Frontal cortex (tissue), 4 donors: Measurements from ENCODE around the gene DSCAM. TPM values are rescaled to one million over a fixed set of nuclear protein-coding genes. Genes with fewer than 3 reads are reported as not detected.

ENCODE experiments used
- DNase-seq, 2 donors: peaks; one replicate each; pipeline ENCODE4 v3.0.0; 2012; ENCODE audit warnings: low spot score in 2 of 2
- FAIRE-seq: peaks from 2 replicates; lab custom pipeline; 2012; peaks lifted over from hg19 to GRCh38; lab: Jason Lieb, UNC
- total RNA-seq: library from RNA; depleted of rRNA; stranded (reverse); fragments of >200 nt; gene quantifications from one replicate; pipeline ENCODE4 v1.2.3, GENCODE V29; 2014
- donor health status: control.
- donor health status: control.
- donor health status: control.

DSCAM gene
- total RNA-seq, 1 donor from 2014 or later = 11.8 TPM

GRCh38 chr21:40134731-40135492 is 712.0 kb downstream of the DSCAM start:
- DNase-seq (no peak), FAIRE-seq (no peak)

DNA sequence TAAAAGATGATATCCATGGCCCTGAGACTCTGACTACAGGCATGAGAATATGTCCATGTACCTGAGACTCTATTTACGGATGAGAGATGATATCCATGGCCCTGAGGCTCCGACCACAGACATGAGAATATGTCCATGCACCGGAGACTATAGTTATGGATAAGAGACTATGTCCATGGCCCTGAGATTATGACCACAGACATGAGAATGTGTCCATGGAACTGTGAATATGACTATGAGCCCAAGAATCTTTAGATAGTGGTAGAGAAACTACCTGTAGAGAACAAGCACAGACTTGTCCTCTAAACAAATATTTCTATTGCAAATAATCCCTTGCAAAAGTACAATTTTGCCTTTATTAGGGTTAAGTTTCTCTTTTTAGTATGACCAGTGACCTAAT is 716.5 kb downstream of the DSCAM start:
- DNase-seq (no peak), FAIRE-seq (no peak)

GRCh38 chr21:40129809-40130208 is 717.1 kb downstream of the DSCAM start:
- FAIRE-seq = no peak
- no peak for DNase-seq

DNA sequence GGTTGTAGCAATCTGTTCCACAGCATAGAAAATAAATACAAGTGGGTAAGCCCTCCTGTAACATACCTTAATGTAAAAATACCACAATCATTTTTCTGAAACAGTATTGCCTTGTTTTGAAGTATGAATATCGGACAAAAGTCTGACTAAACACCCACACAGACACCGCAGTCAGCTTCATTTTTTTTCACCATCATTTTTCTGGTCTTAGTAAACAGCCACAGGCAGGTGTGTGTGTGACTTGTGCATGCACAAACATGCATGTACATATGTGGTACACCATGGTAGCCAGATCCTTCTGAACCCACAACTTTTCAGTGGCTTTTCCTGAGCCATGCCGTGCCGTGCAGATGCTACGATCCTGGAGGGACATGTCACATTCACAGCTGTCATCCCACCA is 718.1 kb downstream of the DSCAM start:
- FAIRE-seq (no peak), DNase-seq (no peak)

DNA sequence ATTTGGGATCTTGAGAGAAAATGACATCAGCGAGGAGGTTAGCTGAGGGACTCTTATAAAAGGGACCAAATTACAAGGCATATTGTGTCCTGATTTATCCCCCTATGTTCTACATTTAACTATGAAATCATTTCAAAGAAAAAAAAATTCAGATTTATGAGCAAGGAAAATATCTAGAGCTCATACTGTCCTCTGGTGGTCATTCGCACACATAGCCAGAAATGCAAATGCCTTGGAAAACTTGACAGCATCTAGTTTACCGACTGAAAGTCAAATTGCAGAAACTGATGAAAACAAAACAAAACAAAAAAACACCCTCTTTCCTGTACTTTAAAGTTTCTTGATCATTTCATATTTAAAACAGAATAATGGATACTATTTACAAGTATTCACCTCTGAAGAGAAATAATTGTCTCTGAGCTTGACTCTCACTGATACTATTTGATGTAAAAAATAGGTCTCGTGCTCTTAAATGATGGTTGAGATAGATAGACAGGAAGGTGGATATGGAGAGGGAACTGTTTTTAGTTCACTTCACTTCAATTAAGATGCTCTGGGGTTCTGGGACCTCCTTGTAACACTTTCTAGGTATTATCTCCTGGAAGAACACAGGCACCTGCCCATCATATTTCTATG is 725.9 kb downstream of the DSCAM start:
- peak in 1 of 2 donors; percentile 30 for DNase-seq

GRCh38 chr21:40118527-40118926 is 728.4 kb downstream of the DSCAM start:
- no peak for FAIRE-seq
- no peak for DNase-seq

More for the DNA sequence above, 725.9 kb downstream of the DSCAM start:
- FAIRE-seq = peak; percentile 78

DNA sequence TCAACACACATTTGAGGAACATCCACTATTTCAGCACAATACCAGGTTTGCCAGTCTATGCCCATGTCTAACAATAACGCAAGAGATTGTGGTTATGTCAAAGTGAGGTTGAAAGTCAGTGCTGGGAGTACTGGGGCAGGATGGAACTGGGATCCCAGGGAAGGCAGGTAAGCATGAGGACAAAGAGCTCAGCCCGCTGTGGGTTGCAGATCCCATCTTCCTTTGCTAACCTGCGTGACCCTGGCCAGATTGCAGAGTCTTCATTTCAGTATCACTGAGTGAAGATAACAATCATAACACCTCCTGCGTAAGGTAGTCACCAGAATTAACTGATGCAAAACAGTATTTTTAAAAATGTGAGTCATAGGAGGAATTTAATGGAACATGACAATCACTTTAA is 729.7 kb downstream of the DSCAM start:
- DNase-seq (no peak), FAIRE-seq (no peak)

- DNase-seq (no peak), FAIRE-seq (no peak)
Observed at GRCh38 chr21:40115775-40116174, 731.2 kb downstream of the DSCAM start.

DNA sequence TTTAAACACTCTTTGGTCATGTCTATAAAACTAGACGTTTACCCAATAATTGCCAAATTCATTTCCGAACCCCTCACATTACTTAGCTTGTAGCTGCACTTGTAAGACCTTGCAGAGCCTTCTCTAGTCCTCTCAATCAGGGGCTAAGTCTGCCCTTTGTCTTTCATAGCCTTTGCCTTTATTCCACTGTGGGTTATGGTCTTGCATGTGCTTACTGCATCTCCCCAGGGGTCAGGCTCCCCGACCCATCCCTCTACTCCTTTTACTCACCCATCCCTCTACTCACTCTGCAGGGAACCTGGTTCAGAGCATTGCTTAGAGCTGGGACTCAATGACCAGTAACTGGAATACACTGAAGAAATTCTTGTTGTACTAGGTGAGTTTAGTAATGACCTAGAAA is 744.3 kb downstream of the DSCAM start:
- DNase-seq = no peak
- FAIRE-seq = no peak

DNA sequence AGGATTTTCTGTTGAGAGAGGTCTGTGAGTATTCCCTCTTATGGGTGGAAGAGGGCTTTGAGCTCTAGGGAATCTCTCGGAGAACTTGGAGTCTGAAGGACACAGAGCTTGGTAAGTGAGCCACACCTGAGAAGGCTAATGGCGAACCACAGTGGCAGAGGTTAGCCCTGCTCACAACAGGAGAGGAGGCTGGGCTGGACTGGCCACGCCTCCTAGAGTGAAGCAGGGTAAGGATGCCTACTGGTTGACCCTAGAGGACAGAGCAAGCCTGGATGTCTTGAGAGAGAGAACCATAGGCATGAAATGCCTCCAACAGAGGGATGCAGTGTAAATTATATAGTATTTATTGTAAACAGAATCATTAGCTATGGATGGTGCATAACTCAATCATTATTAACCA is 747.1 kb downstream of the DSCAM start:
- FAIRE-seq (no peak), DNase-seq (no peak)

- DNase-seq (no peak), FAIRE-seq (no peak)
Observed at GRCh38 chr21:40095477-40095876, 751.5 kb downstream of the DSCAM start.

DNA sequence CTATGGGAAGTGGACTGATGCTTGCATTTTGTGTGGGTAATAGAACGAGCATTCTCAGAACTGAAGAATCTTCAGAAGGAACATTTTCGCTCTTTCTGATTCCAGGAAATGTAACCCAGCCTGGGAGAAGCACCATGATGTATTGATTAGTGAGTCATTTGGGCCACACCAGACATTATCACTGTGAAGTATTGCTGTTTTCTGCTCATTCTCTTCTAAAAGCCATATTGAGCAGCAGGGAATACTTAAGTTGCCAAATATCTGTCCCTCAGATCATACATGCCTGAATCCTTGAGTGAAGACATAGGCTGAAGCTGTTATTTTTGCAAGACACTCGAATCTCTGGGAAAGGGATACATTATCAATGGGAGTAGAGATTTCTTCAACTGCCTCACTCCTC is 766.6 kb downstream of the DSCAM start:
- no peak for FAIRE-seq
- DNase-seq = no peak

DNA sequence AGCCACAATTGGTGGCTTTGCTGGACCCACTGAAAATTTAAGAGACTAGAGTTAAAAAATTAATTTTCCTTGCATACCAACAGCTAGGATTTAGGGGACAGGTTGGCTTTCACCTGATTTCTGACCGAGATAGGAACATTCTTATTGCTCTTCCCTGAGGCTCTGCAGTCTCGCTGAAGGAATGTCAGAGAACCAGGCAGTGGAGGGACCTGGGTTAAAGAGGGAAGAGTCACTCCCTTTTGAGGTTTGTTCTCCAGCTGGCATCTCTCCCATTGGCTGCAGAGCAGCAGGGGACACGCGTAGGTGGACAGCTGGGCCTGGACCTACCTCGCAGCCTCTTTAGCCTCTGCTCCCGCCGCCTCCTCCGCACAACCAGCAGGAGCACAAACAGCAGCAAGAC is 772.2 kb downstream of the DSCAM start:
- DNase-seq (no peak), FAIRE-seq (no peak)

- DNase-seq (no peak), FAIRE-seq (no peak)
Observed at GRCh38 chr21:40074198-40074597, 772.8 kb downstream of the DSCAM start.

GRCh38 chr21:40073642-40074041 is 773.3 kb downstream of the DSCAM start:
- FAIRE-seq = no peak
- DNase-seq = no peak

DNA sequence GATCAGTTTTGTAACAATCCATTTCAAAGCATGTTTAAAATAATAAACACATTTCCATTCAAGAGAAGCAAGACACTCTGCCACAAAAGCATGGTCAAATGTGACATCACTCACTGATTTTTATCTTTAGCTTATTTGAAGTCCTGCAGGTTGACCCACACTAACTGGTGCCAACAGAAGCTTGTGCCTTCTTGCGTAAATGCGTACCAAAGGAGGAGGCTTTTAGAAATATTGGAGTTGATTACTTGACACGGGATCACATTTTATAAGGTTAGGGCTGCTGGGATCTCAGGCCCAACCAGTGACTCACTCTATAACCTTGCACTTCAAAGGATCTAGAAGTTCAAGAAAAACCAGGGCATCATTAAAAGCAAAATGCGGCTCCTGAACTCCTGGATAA is 776.1 kb downstream of the DSCAM start:
- DNase-seq (no peak), FAIRE-seq (no peak)

DNA sequence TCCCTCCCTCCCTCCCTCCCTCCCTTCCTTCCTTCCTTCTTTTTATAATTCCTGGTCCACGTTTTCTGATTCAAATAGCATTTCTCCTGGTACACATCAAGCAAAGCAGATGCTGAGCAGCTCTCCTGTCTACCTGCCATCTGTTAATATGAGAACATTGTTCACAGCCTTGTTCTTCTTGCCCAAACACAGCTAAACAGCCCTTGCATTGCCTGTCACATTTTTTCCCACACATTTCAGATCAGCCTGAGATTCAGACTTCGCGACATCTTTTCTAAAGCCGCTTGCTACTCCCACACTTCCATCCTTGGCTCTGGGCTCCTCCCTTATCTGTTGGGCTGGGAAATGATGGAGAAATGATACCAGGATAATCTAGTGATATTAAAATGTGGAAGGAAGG is 779.2 kb downstream of the DSCAM start:
- DNase-seq (no peak), FAIRE-seq (no peak)

DNA sequence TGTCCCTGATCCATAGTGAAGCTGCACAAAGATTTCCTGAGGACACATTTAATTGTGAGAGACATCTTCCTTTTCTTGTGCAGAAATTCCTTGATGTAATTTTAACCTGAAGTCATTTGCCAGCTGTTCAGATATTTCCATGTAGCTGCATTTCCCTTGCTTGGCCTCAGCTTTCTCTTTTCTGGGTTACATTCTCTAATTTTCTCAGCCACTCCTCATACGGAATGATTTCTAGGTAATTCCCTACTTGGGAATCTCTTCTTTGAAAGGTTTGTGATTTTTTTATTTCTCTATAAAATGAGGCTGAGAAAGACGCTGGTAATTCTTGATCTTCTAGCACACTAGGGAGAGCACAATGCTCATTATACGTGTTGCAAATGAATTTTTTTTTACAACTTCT is 780.7 kb downstream of the DSCAM start:
- FAIRE-seq (no peak), DNase-seq (no peak)

- FAIRE-seq (no peak), DNase-seq (no peak)
Observed at GRCh38 chr21:40060083-40060677, 786.8 kb downstream of the DSCAM start.

DNA sequence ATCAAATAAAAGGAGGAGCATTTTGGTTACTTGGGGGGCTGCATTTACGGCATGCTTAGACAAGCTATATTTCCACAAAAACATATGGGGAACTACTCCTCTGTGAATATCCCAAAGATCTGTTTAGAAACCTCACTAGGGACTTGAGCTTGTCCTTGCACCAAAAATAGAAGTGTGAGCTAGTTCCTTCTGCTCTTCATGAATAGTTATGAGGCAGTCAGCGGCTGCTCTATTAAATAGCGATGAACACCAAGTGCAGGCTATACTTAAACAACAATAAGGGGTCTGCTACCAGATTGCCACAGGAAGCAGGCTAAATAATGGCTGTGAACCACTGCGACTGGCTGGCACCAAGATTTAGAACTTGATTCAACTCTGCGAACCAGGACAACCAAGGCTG is 789.6 kb downstream of the DSCAM start:
- DNase-seq (no peak), FAIRE-seq (no peak)

DNA sequence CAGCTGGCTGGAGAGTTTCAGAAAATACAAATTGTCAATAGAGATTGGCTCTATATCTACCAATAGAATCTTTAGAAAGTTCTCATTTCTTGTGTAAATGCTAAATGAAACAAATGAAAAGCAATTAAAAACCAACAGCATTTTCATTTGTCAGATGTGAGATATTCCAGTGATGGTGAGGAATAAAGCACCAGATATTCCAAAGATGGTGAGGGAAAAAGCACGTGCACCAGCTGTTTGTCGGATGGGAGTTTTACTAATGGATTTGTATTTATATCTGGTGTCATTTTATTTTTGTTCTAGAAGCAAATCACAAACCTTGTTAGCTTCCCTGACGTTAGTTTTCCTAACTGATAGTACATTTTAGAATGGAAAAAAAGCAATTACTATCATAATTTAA is 790.9 kb downstream of the DSCAM start:
- no peak for DNase-seq
- no peak for FAIRE-seq
